Measurements from ENCODE around the gene RRP1B. TPM values are rescaled to one million over a fixed set of nuclear protein-coding genes. Genes with fewer than 3 reads are reported as not detected.
"Not testable (repeated sequence)": the region's sequence is repeated elsewhere in the genome, so short reads cannot be mapped to it uniquely, and the experiment has no call there.

RRP1B gene
- total RNA-seq, 1 experiment from 2014 or later, result 21.7 TPM

DNA sequence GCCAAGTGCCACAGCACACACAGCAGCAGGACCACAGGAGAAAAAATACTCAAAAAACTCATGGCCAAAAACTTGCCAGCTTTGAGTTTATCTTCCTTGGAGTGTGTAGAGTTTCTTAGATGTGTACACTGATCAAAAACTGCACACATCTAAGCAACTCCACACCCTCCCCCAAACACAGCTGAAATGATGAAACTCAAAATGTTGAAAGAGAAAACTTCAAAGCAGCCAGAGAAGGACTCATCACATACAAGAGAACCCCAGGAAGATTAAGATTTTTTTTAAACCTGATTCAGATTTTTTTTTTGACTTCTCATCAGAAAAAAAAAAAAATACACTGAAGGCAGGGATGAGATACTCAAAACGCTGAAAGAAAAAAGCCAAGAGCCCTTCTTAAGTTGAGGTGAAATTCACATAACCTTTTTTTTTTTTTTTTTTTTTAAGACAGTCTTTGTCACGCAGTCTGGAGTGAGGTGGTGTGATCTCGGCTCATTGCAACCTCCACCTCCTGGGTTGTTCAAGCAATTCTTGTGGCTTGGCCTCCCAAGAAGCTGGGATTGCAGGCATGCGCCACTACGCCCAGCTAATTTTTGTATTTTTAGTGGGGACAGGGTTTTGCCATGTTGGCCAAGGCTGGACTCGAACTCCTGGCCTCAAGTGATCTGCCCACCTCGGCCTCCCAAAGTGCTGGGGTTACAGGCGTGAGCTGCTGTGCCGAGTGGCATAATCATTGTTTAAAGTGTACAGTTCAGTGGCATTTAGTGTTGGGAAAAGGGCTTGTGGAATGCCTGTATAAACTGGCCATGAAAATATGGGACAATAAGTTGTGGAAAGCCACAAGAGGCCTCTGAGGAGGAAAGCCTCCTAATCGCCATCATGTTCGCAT, 38.6 kb downstream of the RRP1B start:
- DNase-seq (ENCODE audit: low spot score), result no peak

DNA sequence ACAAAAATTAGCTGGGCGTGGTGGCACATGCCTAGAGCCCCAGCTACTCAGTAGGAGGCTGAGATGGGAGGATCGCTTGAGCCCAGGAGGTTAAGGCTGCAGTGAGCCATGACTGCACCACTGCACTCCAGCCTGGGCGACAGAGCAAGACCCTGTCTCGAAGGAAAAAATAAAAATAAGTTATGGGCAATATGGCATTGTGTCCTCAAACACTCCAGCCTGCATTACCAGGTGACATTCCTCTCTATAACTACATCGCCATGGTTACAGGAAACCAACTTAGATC, 40.1 kb downstream of the RRP1B start:
- DNase-seq (ENCODE audit: low spot score), result not testable (repeated sequence)

DNA sequence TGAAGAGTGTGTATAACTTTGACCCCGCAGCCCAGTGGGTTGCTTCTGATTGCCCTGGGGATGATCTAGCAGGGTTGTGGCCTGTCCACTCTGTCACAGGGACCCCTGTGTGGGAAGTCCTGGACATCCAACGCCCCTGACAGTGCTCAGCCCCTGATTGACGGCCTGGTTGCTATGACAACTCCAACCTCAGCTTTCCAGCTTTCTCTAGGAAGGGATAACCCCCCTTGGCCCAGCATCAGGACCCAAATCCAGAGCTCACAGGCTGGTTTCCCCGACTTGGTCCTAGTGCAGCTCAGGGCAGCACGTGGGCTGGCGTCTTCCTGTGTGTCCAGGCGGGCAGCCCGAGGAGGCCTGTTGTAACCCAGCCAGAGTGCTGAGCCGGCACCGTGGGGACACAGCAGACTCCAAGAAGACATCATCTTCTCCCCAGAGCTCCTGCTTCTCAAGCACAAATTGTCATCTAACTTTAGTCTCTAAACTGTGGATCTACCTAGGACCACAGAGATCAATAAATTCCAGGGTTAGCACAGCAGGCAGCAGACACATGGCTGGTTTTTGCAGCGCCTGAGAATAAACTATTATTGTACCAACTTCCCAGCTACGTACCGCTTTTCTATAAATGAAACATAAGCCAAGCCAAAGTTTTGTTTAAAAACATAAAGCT, 40.7 kb downstream of the RRP1B start:
- no peak for DNase-seq (ENCODE audit: low spot score)

DNA sequence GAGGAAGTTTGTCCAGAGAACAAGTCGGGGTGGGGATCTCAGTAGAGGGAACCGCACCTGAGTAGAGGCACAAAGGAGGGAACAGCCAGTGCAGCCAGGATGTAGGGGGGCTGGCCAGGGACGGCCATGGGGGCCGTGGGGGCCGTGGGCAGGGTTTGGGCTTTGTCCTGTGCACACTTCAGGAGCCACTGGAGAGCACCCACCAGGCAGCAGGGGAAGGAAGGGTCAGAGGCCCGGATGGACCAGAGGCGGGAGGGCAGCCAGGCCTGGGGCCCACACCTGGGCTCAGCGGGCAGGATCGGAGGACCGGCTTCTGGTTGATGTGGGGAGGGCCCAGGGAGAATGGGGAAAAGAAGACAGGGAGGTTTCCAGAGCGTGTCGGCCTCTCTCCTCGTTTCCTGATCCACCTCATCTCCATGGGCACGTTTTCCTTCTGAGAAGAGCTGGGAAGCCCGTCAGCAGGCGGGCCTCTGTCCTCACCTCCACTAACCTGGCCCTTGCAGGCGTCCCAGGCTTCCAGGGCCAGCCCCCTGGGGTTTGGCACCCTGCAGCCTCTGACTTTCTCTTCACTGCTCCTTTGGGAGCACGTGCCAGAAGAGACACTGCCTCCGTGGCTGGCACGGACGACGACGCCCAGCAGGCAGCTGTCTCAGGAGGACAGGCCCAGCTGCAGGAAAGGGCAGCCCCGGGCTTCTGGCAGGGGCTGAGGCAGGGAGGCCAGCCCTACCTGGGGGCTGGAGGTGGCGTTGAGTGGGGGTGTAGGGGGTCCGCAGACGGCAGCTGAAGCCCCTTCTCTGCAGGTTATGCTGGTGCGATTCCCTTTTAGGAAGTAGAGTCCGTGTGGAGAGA, 42.8 kb downstream of the RRP1B start:
- no peak for DNase-seq (ENCODE audit: low spot score)

DNA sequence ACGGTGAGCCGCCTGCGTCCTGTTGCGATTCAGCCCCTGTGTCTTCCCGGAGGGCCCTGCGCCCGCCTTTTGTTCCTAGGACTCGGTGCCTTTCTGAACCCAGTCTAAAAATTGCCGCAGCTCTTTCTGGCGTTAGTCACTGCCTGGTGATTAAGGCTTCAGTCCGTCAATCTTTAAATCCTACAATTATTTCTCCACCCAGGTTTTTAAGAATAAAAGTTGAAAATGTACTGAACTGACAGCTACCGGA, 43.4 kb downstream of the RRP1B start:
- no peak for DNase-seq (ENCODE audit: low spot score)

DNA sequence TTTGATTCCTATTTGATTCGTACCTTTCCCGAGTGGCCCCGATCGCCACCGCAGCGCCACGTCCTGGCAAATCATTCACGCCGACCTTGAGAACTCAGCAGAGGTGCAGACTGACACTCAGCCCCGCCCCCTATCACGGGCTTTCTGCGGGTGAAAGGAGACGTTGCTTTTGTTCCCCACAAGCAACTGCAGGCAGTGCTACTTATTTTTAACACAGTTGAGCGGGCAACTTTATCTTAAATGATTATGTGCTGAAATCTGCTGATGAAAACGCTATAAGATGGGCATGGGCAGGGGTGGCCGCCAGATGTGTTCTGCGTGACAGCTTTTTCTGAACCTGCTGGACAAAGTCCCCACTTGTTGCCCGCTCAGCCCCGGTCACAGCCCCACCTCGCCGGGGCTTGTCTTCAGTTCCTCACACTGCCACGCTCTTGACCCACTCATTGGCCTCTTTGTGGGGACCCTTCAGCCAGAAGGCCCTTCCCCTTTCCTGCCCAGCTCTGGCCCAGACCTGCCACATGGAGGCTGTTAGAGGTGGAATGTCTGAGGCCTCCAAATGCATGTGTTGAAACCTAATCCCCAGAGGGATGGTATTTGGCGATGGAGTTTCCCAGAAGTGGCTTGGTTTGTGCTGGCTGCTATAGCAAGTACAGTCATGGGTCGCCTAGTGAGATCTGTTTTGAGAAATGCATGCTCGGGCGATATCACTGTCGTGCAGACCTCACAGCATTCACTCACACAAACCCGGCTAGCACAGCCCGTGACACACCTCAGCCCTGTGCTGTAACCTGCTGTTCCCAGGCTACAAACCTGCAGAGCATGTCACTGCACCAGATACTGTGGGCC, 43.9 kb downstream of the RRP1B start:
- no peak for DNase-seq (ENCODE audit: low spot score)

DNA sequence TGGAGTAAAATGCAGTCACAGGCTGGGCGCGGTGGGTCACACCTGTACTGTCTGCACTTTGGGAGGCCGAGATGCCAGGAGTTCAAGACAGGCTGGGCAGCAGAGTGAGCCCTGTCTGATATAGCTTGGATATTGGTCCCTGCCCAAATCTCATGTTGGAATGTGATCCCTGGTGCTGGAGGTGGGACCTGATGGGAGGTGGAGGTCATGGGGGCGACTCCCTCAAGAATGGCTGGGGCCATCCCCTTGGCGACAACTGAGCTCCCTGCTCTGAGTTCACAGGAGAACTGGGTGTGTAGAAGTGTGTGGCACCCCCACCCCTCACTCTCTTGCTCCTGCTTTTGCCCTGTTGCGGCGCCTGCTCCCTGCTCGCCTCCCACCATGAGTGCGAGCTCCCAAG, 48.1 kb downstream of the RRP1B start:
- no peak for DNase-seq (ENCODE audit: low spot score)

DNA sequence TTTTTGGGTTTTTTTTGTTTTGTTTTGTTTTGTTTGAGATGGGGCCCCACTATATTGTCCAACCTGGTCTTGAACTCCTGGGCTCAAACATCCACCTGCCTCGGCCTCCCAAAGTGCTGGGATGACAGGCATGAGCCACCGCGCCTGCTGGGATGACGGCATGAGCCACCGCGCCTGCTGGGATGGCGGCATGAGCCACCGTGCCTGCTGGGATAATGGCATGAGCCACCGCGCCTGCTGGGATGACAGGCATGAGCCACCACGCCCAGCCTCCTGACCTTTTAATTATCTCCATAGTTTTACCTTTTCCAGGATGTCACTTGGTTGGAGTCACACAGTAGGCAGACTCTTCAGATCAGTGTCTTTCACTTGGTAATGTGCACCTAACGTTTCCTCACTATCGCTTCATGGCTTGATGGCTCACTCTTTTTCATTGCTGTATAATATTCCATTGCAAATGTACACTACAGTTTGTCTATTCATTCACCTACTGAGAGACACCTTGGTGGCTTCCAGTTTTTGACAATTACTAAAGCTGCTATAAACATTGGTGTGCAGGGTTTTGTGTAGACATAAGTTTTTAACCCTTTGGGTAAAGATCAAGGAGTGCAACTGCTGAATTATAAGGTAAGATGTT, 49.5 kb downstream of the RRP1B start:
- DNase-seq (ENCODE audit: low spot score), result no peak

DNA sequence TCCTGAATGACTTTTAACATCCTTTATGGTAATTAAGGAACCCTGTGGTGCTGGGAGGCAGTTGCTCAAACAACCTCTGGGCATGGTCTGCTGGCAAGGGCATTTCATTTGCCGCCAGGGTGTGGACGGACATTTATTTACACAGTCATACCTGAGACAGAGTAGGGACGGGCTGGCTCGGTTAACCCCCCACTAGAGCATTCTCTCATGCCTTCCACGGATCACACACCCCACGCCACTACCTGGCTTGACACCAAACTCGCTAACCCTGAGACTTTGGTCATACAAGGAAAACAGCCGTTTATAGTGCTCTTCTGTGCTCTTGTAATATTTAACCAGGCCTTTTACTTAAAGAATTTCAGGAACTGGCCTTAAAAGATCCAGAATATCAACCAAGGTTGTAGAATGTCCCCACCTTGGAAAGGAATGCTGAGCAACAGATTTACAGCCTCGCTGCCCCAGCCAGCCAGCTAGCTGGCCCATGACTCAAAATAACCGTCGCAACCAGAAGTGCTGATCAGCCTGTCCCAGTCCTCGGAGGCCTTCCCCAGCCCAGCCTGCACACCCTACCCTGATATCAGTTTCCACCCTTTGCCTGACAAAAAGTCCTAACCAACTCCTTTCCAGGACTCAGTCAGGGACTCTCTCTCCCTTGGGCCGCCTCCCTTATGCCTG, 53.0 kb downstream of the RRP1B start:
- peak; percentile 57 for DNase-seq (ENCODE audit: low spot score)

DNA sequence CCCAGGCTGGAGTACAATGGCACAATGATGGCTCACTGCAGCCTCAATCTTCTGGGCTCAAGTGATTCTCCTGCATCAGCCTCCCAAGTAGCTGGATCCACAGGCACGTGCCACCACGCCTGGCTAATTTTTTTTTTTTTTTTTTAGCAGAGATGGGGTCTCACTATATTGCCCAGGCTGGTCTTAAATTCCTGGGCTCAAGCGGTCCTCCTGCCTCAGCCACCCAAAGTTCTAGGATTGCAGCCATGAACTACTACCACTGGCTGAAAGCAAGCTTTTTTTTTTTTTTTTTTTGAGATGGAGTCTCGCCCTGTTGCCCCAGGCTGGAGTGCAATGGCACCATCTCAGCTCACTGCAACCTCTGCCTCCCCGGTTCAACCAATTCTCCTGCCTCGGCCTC, 53.8 kb downstream of the RRP1B start:
- DNase-seq (ENCODE audit: low spot score), result not testable (repeated sequence)

DNA sequence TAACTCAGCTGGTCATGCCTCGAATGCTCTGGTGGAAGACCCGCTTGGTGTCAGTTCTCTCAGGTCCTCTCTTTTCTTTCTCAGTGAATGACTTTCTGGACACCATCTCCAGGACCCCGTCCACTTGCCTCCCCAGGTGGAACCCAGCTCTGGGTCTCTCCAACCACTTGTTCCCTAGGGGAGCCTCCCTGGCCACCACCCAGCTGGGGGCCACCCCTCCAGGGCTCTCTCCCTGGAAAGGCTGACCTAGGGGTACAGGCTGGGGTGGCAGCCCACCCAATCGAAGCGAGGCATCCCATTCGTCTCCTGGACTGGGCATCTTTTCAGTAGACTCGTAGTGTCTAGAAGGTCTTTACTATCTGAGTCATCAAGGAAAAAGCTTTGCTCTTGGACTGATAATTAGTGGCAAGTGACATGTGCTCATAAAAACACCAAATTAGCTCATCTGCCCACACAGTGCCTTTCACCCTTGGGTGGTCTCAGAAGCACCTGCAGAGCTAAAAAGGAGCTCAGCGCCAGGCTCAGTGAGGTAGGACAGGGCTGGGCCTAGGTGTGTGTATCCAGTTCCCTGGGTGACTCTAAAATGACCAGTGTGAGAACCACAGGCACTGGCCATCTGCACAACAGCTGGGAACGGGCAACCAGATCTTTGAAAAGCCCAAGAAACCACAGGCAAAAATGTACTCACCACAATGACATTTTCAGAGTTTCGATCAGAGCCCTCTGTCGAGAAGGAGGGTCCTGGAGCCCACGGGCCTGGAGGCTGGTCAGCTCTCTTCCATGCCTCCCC, 57.2 kb downstream of the RRP1B start:
- no peak for DNase-seq (ENCODE audit: low spot score)

DNA sequence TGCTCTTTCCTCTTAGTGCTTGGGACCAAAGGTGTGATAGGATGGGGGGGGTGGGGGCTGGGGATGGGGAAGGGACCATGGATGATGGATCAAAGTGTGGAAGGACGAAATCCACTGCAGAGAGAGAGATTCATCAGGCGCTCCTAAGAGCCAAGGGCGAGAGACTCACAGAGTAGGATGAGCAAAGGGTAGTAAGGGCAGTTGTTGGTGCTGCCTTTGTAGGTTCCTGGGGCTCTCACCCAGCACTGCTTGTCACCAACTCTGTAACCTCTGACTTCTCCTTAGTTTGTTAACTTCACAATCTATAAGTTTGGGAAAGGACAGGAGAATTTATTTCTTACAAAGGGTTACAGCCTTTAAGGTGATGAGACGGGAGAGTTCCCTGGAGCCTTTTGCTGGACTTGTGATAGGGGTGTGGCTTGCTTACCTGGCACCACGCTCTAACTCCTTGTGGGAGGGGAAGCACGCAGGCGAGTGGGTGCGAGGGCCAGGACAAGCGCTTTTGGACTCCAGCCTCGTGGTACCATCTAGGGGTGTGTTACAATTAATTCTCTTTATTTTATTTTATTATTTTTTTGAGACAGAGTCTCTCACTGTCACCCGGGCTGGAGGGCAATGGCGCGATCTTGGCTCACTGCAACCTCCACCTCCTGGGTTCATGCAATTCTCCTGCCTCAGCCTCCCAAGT, 58.0 kb downstream of the RRP1B start:
- no peak for DNase-seq (ENCODE audit: low spot score)

DNA sequence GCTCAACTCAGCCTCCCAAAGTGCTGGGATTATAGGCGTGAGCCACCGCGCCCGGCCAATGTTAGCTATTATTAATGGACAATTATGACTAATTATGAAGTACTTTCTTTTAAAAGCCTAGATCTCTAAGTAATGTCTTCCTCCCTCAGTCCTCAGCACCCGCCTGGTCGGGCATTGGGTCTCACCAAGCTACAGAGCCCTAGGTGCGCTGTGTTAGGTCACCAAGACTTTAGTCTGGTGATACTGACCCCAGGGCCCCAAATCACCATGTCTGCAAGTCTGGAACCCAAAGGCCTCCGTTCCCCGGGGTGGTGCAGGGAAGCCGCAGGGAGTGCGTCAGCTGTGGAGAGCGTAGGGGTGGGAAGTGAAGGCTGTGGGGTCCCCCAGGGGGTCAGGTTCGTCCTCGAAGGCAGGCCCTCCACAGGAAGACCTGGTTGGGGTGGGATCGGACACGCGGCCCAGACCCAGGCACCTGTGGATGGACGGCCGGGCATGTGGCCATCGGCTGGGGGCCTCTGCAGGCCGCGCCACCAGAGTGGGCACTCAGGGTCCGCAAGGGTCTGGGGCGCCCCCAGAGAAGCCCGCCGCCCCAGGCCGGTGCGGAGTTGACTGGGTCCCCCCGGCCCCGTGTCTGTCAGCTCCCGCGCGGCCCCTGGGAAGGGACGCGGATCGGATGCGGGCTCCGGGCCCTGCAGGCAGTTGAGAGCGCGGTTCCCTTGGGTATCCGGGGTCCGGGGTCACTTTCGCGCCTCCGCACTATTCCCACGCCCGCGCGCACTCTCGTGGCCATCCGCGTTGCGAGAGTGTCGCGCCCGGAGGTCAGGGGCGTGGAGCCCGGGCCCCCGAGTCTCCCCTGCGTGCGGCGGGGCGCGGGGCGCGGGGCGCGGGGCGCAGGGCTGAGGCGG, 58.9 kb downstream of the RRP1B start:
- DNase-seq (ENCODE audit: low spot score), result no peak

DNA sequence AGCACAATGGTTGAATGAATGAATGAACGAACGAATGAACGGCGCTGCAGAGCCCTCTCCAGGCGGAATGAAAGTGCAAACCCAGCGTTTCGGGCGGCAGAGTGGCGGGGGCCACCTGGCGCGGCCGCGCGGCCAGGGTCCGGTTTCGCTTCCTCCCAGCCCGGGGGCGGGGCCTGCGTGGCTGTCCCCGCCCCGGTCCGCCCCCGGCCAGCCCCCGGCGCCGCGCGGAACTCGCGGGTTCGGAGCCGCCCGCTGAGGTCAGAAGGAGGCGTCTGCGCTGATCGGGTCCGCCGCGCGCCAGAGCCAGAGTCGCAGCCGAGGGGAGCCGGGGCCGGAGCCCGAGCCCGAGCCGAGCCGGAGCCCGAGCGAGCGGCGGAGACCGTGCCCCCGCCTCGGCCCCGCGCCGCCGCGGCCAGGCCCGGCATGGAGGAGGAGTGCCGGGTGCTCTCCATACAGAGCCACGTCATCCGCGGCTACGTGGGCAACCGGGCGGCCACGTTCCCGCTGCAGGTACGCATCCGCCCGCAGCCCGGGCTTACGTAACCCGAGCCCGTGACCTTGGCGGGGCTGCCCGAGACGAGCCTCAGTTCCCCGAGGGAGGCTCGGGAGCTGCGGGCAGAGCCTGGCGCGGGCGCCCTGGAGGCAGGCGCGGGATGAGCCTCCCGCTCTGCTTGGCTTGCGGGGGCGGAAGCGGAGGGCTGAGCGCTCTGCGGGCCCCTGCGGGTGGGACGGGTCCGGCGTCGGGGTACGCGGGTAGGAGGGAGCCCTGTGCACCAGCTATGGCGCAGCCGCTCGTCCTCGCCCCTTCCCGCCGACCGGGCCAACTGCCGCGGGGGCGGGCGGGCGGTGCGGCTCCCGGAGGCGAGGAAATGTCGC, 59.8 kb downstream of the RRP1B start, which contains the start of gene PDXK:
PDXK (plus strand) TSS at position 258 of the 876 bp plus-strand sequence; CDS start at position 424, 166 bp downstream.
- peak; percentile 62 for DNase-seq (ENCODE audit: low spot score)

DNA sequence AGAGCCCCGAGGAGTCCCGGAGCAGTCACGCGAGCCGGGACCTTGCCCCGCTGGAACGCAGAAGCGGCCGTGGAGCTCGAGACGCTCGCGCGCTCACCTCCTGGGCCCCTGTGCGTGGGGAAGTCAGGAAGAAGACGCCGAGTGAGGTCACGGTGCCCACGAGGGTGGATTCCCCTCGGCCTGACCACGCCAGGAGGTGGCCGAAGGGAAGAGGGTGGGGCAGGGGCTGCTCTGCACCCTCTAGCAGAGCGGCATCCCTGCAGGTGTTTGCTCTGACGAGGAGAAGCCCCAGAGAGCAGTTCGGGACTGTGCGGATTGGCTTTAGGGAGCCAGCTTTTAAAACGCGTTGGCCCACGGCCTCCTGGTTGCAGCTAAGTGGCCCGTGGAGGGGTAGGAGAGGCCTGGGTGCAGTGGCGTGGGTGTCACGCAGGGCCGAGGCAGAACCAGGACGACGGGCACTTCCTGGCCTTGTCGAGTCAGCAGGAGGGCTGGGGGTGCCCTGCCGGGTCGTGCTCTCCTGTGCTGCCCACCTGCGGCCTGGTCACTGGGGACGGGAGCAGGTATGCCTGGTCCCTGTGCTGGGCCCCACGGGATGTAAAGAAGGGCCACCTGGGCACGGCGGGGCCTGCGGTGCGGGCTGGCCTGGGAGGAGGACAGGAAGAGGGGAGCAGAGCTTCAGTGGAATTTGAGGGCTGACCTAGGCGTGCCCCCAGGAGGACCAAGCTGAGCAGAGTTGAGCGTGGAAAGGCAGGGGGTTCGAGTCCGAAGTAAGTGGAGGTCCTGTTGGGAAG, 60.6 kb downstream of the RRP1B start:
- DNase-seq (ENCODE audit: low spot score), result no peak

DNA sequence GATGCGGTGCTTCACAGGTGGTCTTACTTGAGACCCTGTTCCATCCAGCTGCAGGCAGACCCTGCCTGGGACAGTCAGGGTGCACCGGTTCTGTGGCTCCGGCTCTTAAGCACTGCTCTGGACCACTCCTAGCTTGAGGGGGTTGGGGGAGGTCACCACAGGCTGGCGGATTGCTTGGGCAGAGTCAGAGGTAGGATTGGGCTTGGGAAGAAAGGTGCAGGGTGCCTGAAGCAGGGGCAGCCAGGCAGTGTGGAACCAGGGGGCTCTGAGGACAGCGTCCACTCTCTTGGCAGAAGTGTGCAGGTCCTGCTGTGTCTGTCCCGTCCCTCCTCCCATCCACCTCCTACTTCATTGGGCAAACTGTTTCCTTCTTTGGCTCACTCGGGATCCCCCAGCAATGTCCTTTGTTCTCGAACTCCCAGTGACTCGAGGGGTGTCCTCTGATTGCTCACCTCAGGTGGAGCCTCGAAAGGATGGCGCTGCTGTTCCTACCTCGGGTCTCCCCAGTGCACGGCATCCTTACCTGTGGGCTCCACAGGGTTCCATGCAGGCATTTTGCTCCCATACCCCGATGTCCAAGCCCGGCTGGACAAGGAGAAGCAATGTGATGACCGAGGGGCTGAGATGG, 61.3 kb downstream of the RRP1B start:
- DNase-seq (ENCODE audit: low spot score), result no peak

Data from H4 (cell line).